GM21737 (cell line): ENCODE measurements around the gene PRPSAP2.

ENCODE experiments used
- ATAC-seq: cut with Tn5 transposase; IDR thresholded peaks from one replicate; pipeline ENCODE4 v1.9.1; 2021; ENCODE audit warnings: mild to moderate bottlenecking, moderate library complexity; ENCODE audit not compliant: unreplicated experiment

Gene PRPSAP2

DNA sequence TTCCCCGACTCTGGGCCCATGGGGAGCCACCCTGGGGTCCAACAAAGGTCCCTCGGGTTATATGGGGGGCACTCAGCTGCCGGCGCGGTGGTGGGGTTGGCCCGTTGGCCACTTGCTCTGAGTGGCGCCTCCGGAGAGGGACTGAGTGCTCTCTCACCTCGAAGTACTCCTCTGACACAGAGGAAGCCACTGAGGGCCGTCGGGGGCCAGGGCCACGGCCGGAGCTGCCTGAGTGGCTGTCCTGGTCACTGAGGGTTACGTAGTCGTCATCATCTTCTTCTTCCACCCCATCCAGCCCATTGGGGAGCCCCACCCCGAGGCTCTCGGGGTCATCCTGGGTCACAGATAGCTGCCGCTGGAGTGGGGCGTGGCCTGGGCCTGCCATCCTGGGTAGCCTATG, 119.7 kb downstream of the PRPSAP2 start:
- ATAC-seq: no peak

DNA sequence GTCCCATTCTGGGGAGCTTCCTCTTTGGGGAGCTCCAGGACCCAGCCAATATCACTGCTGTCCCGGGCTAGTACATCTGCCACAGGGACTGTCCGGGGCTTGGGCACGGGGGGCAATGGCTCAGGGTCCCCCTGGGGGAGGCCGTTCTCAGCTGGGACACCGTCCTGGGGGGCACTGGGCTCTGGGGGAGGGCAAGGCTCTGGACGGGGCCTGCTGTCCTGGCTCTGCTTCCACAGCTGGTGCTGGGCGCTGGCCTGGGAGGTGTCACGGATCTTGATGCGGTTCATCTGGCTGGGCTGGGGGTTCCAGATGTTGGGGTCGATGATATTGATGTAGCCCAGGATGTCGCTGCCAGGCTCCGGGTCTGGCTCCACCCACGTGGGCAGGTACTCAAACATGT, 120.1 kb downstream of the PRPSAP2 start:
- no peak for ATAC-seq

DNA sequence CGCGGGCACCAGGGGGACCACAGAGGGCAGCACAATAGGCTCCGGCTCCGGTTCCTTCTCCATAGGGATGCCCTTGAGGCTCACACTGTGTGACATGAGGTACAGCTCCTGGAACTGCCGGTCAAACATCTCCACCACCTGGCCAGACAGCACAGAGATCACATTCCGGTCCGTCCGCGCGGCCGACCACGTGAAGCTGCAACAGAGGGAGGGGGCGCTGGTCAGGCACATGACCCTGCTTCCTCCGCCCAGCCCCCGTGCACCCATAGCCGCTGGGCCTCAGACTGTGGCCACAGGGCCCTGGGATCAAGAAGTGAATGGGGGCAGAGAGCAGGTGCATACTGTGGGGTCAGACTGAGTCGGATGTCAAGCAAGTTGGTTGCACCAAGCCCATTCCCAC, 120.7 kb downstream of the PRPSAP2 start:
- no peak for ATAC-seq
